K562 (cell line): ENCODE measurements around the gene C1D. TPM values are rescaled to one million over a fixed set of nuclear protein-coding genes. Genes with fewer than 3 reads are reported as not detected.

Experiments used
- ATAC-seq: fragments of 200-7000 bp; cut with Tn5 transposase; 3 replicates; pipeline ENCODE4 v1.9.1; 2020; ENCODE audit warnings: moderate library complexity
- BruUV-seq: library from RNA; stranded (reverse); fragments of 400-500 nt; replicated peaks from 2 replicates; lab custom pipeline; 2021; lab: Mats Ljungman, UMichigan
- CTCF ChIA-PET: fragments of 300-600 bp; formaldehyde crosslinking; extraction: SDS; loops from one replicate; lab custom pipeline; 2021; ENCODE audit warnings: low intra/inter-chr PET ratio; lab: Yijun Ruan, JAX
- POLR2A ChIA-PET: fragments of 300-600, 350-650 bp; sonication (Branson Sonifier 250); formaldehyde crosslinking; extraction: SDS; loops from one replicate; lab custom pipeline; 2021; ENCODE audit warnings: antibody characterized with exemption, inconsistent platforms; lab: Yijun Ruan, JAX
- DNase-seq, 4 experiments: peaks; one replicate each; pipeline versions ENCODE4 v3.0.0 to v3.0.0-alpha.2; 2011 to 2018; ENCODE audit warnings: low spot score in 3 of 4, mixed read lengths in 3 of 4; ENCODE audit errors: extremely low read depth in 1 of 4
- FAIRE-seq: peaks from 2 replicates; lab custom pipeline; 2011; peaks lifted over from hg19 to GRCh38; lab: Jason Lieb, UNC
- H2AFZ ChIP-seq: 2 replicates; pipeline ENCODE4 v1.6.0; 2011; ENCODE audit warnings: low read depth, low read length, control low read depth, inconsistent platforms
- H3K27ac ChIP-seq: fragments of 200-600 bp; 3 replicates; pipeline ENCODE4 v1.8.0; 2011; ENCODE audit warnings: low read depth, mild to moderate bottlenecking, control low read depth, inconsistent platforms, low read length, moderate library complexity, mixed read lengths; ENCODE audit errors: extremely low read depth
- H3K27me3 ChIP-seq, 2 experiments: fragments of 300-600 bp in 1 of 2; 2 replicates in 1 of 2; 3 replicates in 1 of 2; pipeline versions ENCODE4 v1.6.0 to v1.8.0; 2011; ENCODE audit warnings: inconsistent platforms in 2 of 2, low read length in 2 of 2, mild to moderate bottlenecking in 1 of 2, mixed read lengths in 1 of 2, moderate library complexity in 1 of 2; ENCODE audit not compliant: control insufficient read depth in 2 of 2, insufficient read depth in 2 of 2
- H3K36me3 ChIP-seq: fragments of 300-600 bp; 3 replicates; pipeline ENCODE4 v1.8.0; 2011; ENCODE audit warnings: mild to moderate bottlenecking, low read length, inconsistent platforms; ENCODE audit not compliant: control insufficient read depth, insufficient read depth
- H3K4me1 ChIP-seq, 2 experiments: fragments of 200-600 bp in 1 of 2; replicated peaks in 1 of 2; 2 replicates in 1 of 2; 3 replicates in 1 of 2; pipeline versions ENCODE4 v1.5.1 to v1.8.0; 2011; ENCODE audit warnings: inconsistent platforms in 2 of 2, low read length in 2 of 2, mild to moderate bottlenecking in 1 of 2, mixed read lengths in 1 of 2, moderate library complexity in 1 of 2; ENCODE audit not compliant: control insufficient read depth in 2 of 2, insufficient read depth in 2 of 2
- H3K4me2 ChIP-seq: 2 replicates; pipeline ENCODE4 v1.6.1; 2011; ENCODE audit warnings: low read length, control low read depth, inconsistent platforms, mixed read lengths; ENCODE audit not compliant: insufficient read depth
- H3K4me3 ChIP-seq: fragments of 200-600 bp; sonication (generic), shearing (Covaris generic); 2 replicates; pipeline ENCODE4 v1.5.1; 2016; ENCODE audit warnings: control low read depth, inconsistent platforms
- H3K79me2 ChIP-seq: fragments of 200-600 bp; 3 replicates; pipeline ENCODE4 v1.8.0; 2011; ENCODE audit warnings: low read length, inconsistent platforms; ENCODE audit not compliant: control insufficient read depth, insufficient read depth
- H3K9ac ChIP-seq, 2 experiments: 2 replicates each; pipeline versions ENCODE4 v1.6.0 to v1.6.1; 2011; ENCODE audit warnings: low read depth in 2 of 2, low read length in 2 of 2, control low read depth in 1 of 2, inconsistent platforms in 1 of 2, mild to moderate bottlenecking in 1 of 2, mixed read lengths in 1 of 2; ENCODE audit not compliant: insufficient read depth in 1 of 2
- H3K9me1 ChIP-seq: one replicate; pipeline ENCODE4 v1.6.0; 2011; ENCODE audit warnings: inconsistent platforms, mild to moderate bottlenecking, low read length, moderate library complexity; ENCODE audit not compliant: control insufficient read depth, insufficient read depth
- H3K9me3 ChIP-seq: replicated peaks from 2 replicates; pipeline ENCODE4 v1.5.1; 2011; ENCODE audit warnings: low read depth, low read length, inconsistent platforms; ENCODE audit not compliant: control insufficient read depth, insufficient read depth
- H4K20me1 ChIP-seq: replicated peaks from 2 replicates; pipeline ENCODE4 v1.6.1; 2011; ENCODE audit warnings: low read length, inconsistent platforms, mixed read lengths; ENCODE audit not compliant: control insufficient read depth, insufficient read depth
- CREB1 ChIP-seq, 2 experiments: sonication (generic) in 1 of 2; formaldehyde crosslinking in 1 of 2; IDR thresholded peaks; 2 replicates each; pipeline versions ENCODE4 v1.6.1 to v1.8.0; 2012 to 2022; ENCODE audit warnings: inconsistent platforms in 1 of 2, mild to moderate bottlenecking in 1 of 2, missing genetic modification reagents in 1 of 2, moderate library complexity in 1 of 2
- EWSR1 ChIP-seq: fragments of 450-650 bp; IDR thresholded peaks from 2 replicates; pipeline ENCODE4 v1.6.1; 2018; ENCODE audit warnings: borderline replicate concordance, mild to moderate bottlenecking, low read depth, moderate library complexity; ENCODE audit not compliant: partially characterized antibody
- IRF2 ChIP-seq: sonication (generic); formaldehyde crosslinking; IDR thresholded peaks from 2 replicates; pipeline ENCODE4 v1.8.1; 2022; ENCODE audit warnings: mild to moderate bottlenecking, missing genetic modification reagents
- IRF9 ChIP-seq: fragments of 450-650 bp; IDR thresholded peaks from 2 replicates; pipeline ENCODE4 v1.6.1; 2016; ENCODE audit warnings: missing biosample characterization, missing genetic modification characterization
- MECOM ChIP-seq: fragments of 250-450 bp; sonication (Bioruptor Pico); IDR thresholded peaks from 2 replicates; pipeline ENCODE4 v1.8.0; 2022; ENCODE audit warnings: inconsistent platforms
- NR2C1 ChIP-seq, 2 experiments: fragments of 450-650 bp; IDR thresholded peaks; 2 replicates each; pipeline ENCODE4 v1.6.1; 2017; ENCODE audit warnings: mild to moderate bottlenecking in 2 of 2, antibody characterized with exemption in 1 of 2, inconsistent platforms in 1 of 2, missing compliant biosample characterization in 1 of 2, missing genetic modification characterization in 1 of 2
- PML ChIP-seq: IDR thresholded peaks from 2 replicates; pipeline ENCODE4 v1.6.1; 2012; ENCODE audit warnings: low read length, inconsistent platforms
- RAD51 ChIP-seq: fragments of 450-650 bp; IDR thresholded peaks from 2 replicates; pipeline ENCODE4 v1.7.1; 2016; ENCODE audit warnings: low read depth, mild to moderate bottlenecking, borderline replicate concordance
- RBM34 ChIP-seq: fragments of 200-400 bp; formaldehyde crosslinking; IDR thresholded peaks from 2 replicates; pipeline ENCODE4 v1.6.1; 2018; ENCODE audit warnings: low read length, borderline replicate concordance; ENCODE audit not compliant: insufficient read depth
- ZBTB34 ChIP-seq: fragments of 250-450 bp; sonication (Bioruptor Pico); IDR thresholded peaks from 2 replicates; pipeline ENCODE4 v1.8.0; 2021; ENCODE audit warnings: mild to moderate bottlenecking, moderate library complexity
- ZFP36 ChIP-seq: fragments of 150-350 bp; IDR thresholded peaks from 2 replicates; pipeline ENCODE4 v1.6.1; 2018; ENCODE audit warnings: low read length, low read depth; ENCODE audit not compliant: partially characterized antibody
- ZNF512 ChIP-seq: IDR thresholded peaks from 2 replicates; pipeline ENCODE4 v1.6.1; 2016; ENCODE audit warnings: missing genetic modification characterization, missing compliant biosample characterization
- ZNF639 ChIP-seq, 2 experiments: fragments of 200-800 bp in 1 of 2; sonication (Bioruptor generic) in 1 of 2; sonication (generic) in 1 of 2; formaldehyde crosslinking in 1 of 2; IDR thresholded peaks in 1 of 2; conservative IDR thresholded peaks in 1 of 2; 2 replicates each; pipeline versions ENCODE4 v1.5.0 to v1.6.1; 2016 to 2020; ENCODE audit warnings: missing compliant biosample characterization in 1 of 2, missing genetic modification characterization in 1 of 2, missing genetic modification reagents in 1 of 2
- WGBS: fragments of 100-300 bp; shearing (Covaris generic); methylation state at CpG from one replicate; pipeline ENCODE4 v1.1.6; 2016; ENCODE audit warnings: low coverage, mixed read lengths; ENCODE audit not compliant: insufficient coverage; ENCODE audit errors: missing lambda C conversion rate; 5-methylcytosine and 5-hydroxymethylcytosine counted together
- in situ Hi-C: fragments of 300-500 bp; cut with MboI; formaldehyde crosslinking; loops from 4 replicates; pipeline ENCODE4 v1.15.0; 2018; ENCODE audit warnings: inconsistent platforms, mixed read lengths
- intact Hi-C: fragments of 100-400 bp; cut with micrococcal nuclease; formaldehyde crosslinking; loops from 2 replicates; pipeline ENCODE4 v1.14.2; 2022
- polyA plus RNA-seq, 8 experiments: library from polyadenylated mRNA; depleted of rRNA in 4 of 8; stranded (reverse) in 5 of 8; unstranded in 3 of 8; fragments of >200 nt; fragmentation: Nextera tagmentation in 2 of 8; fragmentation: Illumina TruSeq in 1 of 8; extraction: Ambion mirVana in 2 of 8; extraction: Trizol in 1 of 8; gene quantifications; 2 replicates each; pipeline versions ENCODE4 v1.2.1 to v1.2.3, GENCODE V29; 2011 to 2014; ENCODE audit warnings: inconsistent platforms in 1 of 8, missing spikeins in 1 of 8
- total RNA-seq, 7 experiments: library from RNA; depleted of rRNA in 6 of 7; stranded (reverse); fragments of >200 nt in 6 of 7; fragmentation: Illumina TruSeq in 2 of 7; extraction: Trizol in 2 of 7; gene quantifications; 2 replicates each; pipeline versions ENCODE4 v1.2.1 to v1.2.3, GENCODE V29; 2011 to 2021; ENCODE audit warnings: low replicate concordance in 1 of 7

The C1D gene
- total and polyA plus RNA-seq, 9 of the 15 experiments (the other 6 are each of a cell fraction or from before 2014, with no cell fraction given): 33.2 to 123 (median 56.5) TPM

- FAIRE-seq (no peak), DNase-seq (no peak), ATAC-seq (no peak)
- BruUV-seq: no TSS peak
- Histone ChIP-seq H3K4me1 (no peaks in the 10 kb centered on the region; a peak in 2 of 5 replicates), H4K20me1 (peaks cover 8% of the 10 kb centered on the region), H3K9ac (no peak overlapping the region), H3K4me3 (no peak overlapping the region), H3K27ac (no peak overlapping the region), H3K36me3 (peaks cover 15% of the 10 kb centered on the region), H3K4me2 (no peak overlapping the region), H3K9me1 (no peaks in the 10 kb centered on the region), H3K9me3 (no peaks in the 10 kb centered on the region), H3K79me2 (peaks cover 79% of the 10 kb centered on the region), H3K27me3 (no peaks in the 10 kb centered on the region), H2AFZ (no peak overlapping the region)
- 84% methylated on average over 2 of the region's 2 CpGs for WGBS
- intact Hi-C loops (no loop called here), in situ Hi-C loops (no loop called here)
- CTCF ChIA-PET: no interaction called here
- POLR2A ChIA-PET: no interaction called here
- TF ChIP-seq PML (no peak), MECOM (CRISPR knock-in tag) (no peak), IRF2 (CRISPR knock-in tag) (no peak), ZNF639 (CRISPR knock-in tag; conservative IDR thresholded peaks at IDR 0.05 in 1 of 2, IDR thresholded peaks at IDR 0.05 in 1 of 2) (no peak), IRF9 (tag) (no peak), CREB1 (IDR thresholded peaks at IDR 0.05) (no peak), CREB1 (CRISPR knock-in tag; IDR thresholded peaks at IDR 0.05) (no peak), RBM34 (no peak), ZNF512 (no peak), ZFP36 (no peak), NR2C1 (IDR thresholded peaks at IDR 0.05) (no peak), NR2C1 (tag; IDR thresholded peaks at IDR 0.05) (no peak), RAD51 (no peak), ZBTB34 (no peak), EWSR1 (no peak)
Measured at GRCh38 chr2:68050353-68050752, 12.5 kb downstream of the C1D start.
